SU-DHL-6 (cell line): ENCODE data around the gene SHC3.

ENCODE experiments used
- H2AFZ ChIP-seq: fragments of 200-600 bp; sonication (generic); 2 replicates; pipeline ENCODE4 v1.6.1; 2014; ENCODE audit warnings: low read depth, mild to moderate bottlenecking, moderate library complexity, mixed read lengths, antibody characterized with exemption, low read length; ENCODE audit not compliant: severe bottlenecking
- H3F3A ChIP-seq: fragments of 200-600 bp; shearing (Covaris generic); 2 replicates; pipeline ENCODE4 v1.6.0; 2016; ENCODE audit warnings: antibody characterized with exemption, mild to moderate bottlenecking; ENCODE audit not compliant: insufficient read depth
- H3K27ac ChIP-seq: fragments of 200-600 bp; sonication (generic); 2 replicates; pipeline ENCODE4 v1.5.1; 2016; ENCODE audit warnings: low read depth, mild to moderate bottlenecking, low read length, moderate library complexity, mixed read lengths
- H3K27me3 ChIP-seq: fragments of 200-600 bp; sonication (generic), shearing (Covaris generic); 2 replicates; pipeline ENCODE4 v1.6.0; 2014; ENCODE audit warnings: mild to moderate bottlenecking, low read length
- H3K36me3 ChIP-seq: fragments of 200-600 bp; sonication (generic); 2 replicates; pipeline ENCODE4 v1.6.1; 2014; ENCODE audit warnings: mild to moderate bottlenecking, low read length, mixed read lengths
- H3K4me2 ChIP-seq: fragments of 300-600, 200-600 bp; shearing (Covaris generic), sonication (generic); 2 replicates; pipeline ENCODE4 v1.6.0; 2014; ENCODE audit warnings: low read length, low read depth, mild to moderate bottlenecking; ENCODE audit not compliant: poor library complexity, severe bottlenecking
- H3K4me3 ChIP-seq: fragments of 200-600 bp; sonication (generic); 2 replicates; pipeline ENCODE4 v1.5.1; 2014; ENCODE audit warnings: antibody characterized with exemption, low read length, mild to moderate bottlenecking, mixed read lengths; ENCODE audit not compliant: insufficient read depth, poor library complexity, severe bottlenecking
- H3K79me2 ChIP-seq: fragments of 200-600 bp; sonication (generic); 2 replicates; pipeline ENCODE4 v1.6.1; 2014; ENCODE audit warnings: mild to moderate bottlenecking, low read length, moderate library complexity; ENCODE audit not compliant: insufficient read depth
- H3K9ac ChIP-seq: fragments of 200-600 bp; sonication (generic); 2 replicates; pipeline ENCODE4 v1.7.0; 2014; ENCODE audit warnings: mild to moderate bottlenecking, low read length
- H3K9me2 ChIP-seq: fragments of 200-600 bp; sonication (generic); replicated peaks from 2 replicates; pipeline ENCODE4 v1.6.1; 2014; ENCODE audit warnings: low read length; ENCODE audit not compliant: insufficient read depth
- H3K9me3 ChIP-seq: fragments of 200-600 bp; sonication (generic); 2 replicates; pipeline ENCODE4 v1.6.1; 2014; ENCODE audit warnings: low read length, mixed read lengths; ENCODE audit not compliant: insufficient read depth
- H4K20me1 ChIP-seq: fragments of 200-600 bp; sonication (generic); 2 replicates; pipeline ENCODE4 v1.6.1; 2014; ENCODE audit warnings: low read depth, mild to moderate bottlenecking, antibody characterized with exemption, low read length, moderate library complexity, mixed read lengths
- CTCF ChIP-seq: fragments of 200-600 bp; sonication (generic); IDR thresholded peaks from one replicate; pipeline ENCODE4 v1.5.1; 2017; ENCODE audit warnings: antibody characterized with exemption, mild to moderate bottlenecking, low read length, moderate library complexity; ENCODE audit not compliant: insufficient read depth, poor library complexity, severe bottlenecking
- EZH2phosphoT487 ChIP-seq: fragments of 200-600 bp; sonication (generic), shearing (Covaris generic); conservative IDR thresholded peaks from 2 replicates; pipeline ENCODE4 v1.6.1; 2018; ENCODE audit warnings: mild to moderate bottlenecking, antibody characterized with exemption, low read length, moderate library complexity, mixed read lengths

SHC3 gene

GRCh38 chr9:89036891-89037290 is 141.7 kb downstream of the SHC3 start:
- no peaks in the 10 kb centered on the region for H3K9me3 ChIP-seq
- no peaks in the 10 kb centered on the region for H3F3A ChIP-seq
- H3K27me3 ChIP-seq: no peaks in the 10 kb centered on the region
- no peaks in the 10 kb centered on the region for H3K9me2 ChIP-seq
- H3K36me3 ChIP-seq: no peaks in the 10 kb centered on the region
- no peaks in the 10 kb centered on the region for H4K20me1 ChIP-seq
- no peaks in the 10 kb centered on the region for H3K79me2 ChIP-seq
- H3K4me2 ChIP-seq: no peak overlapping the region
- H2AFZ ChIP-seq: no peak overlapping the region
- H3K9ac ChIP-seq: no peak overlapping the region
- H3K27ac ChIP-seq: no peak overlapping the region
- H3K4me3 ChIP-seq: no peak overlapping the region
- TF ChIP-seq CTCF: no peak
- no peak for TF ChIP-seq EZH2phosphoT487

GRCh38 chr9:89036383-89036782 is 142.2 kb downstream of the SHC3 start:
- Histone ChIP-seq H3F3A (no peaks in the 10 kb centered on the region), H3K27me3 (no peaks in the 10 kb centered on the region), H3K4me3 (no peak overlapping the region), H3K9me3 (no peaks in the 10 kb centered on the region), H3K9me2 (no peaks in the 10 kb centered on the region), H3K36me3 (no peaks in the 10 kb centered on the region), H3K9ac (no peak overlapping the region), H3K27ac (no peak overlapping the region), H2AFZ (no peak overlapping the region), H3K79me2 (no peaks in the 10 kb centered on the region), H4K20me1 (no peaks in the 10 kb centered on the region), H3K4me2 (no peak overlapping the region)
- no peak for TF ChIP-seq CTCF
- no peak for TF ChIP-seq EZH2phosphoT487

GRCh38 chr9:89032661-89033060 is 146.0 kb downstream of the SHC3 start:
- Histone ChIP-seq H3K9ac (no peak overlapping the region), H3K9me2 (no peaks in the 10 kb centered on the region), H3K27me3 (no peaks in the 10 kb centered on the region), H3K9me3 (no peaks in the 10 kb centered on the region), H3K27ac (no peak overlapping the region), H3K4me2 (no peak overlapping the region), H2AFZ (no peak overlapping the region), H3K4me3 (no peak overlapping the region), H3K79me2 (no peaks in the 10 kb centered on the region), H4K20me1 (no peaks in the 10 kb centered on the region), H3K36me3 (no peaks in the 10 kb centered on the region), H3F3A (no peaks in the 10 kb centered on the region)
- TF ChIP-seq CTCF: no peak
- no peak for TF ChIP-seq EZH2phosphoT487
